IMR-90 (cell line): Measurements from ENCODE around the gene MMS19. TPM values are rescaled to one million over a fixed set of nuclear protein-coding genes. Genes with fewer than 3 reads are reported as not detected.

Experiments
- ATAC-seq: fragments of 200-7000 bp; cut with Tn5 transposase; 2 replicates; pipeline ENCODE4 v1.9.1; 2020; ENCODE audit warnings: low read depth, mild to moderate bottlenecking, moderate library complexity
- BruUV-seq: library from RNA; stranded (reverse); fragments of 400-500 nt; replicated peaks from 2 replicates; lab custom pipeline; 2021; lab: Mats Ljungman, UMichigan
- CTCF ChIA-PET: fragments of 300-600 bp; formaldehyde crosslinking; extraction: SDS; loops from one replicate; lab custom pipeline; 2021; ENCODE audit warnings: antibody characterized with exemption; lab: Yijun Ruan, JAX
- POLR2A ChIA-PET: fragments of 300-600 bp; sonication (Branson Sonifier 250); formaldehyde crosslinking; loops from one replicate; lab custom pipeline; 2022; ENCODE audit warnings: antibody characterized with exemption; ENCODE audit not compliant: unreplicated experiment; lab: Charles Lee
- DNase-seq: peaks from one replicate; pipeline ENCODE4 v3.0.0; 2013
- H2AFZ ChIP-seq: replicated peaks from 2 replicates; pipeline ENCODE3; 2013; ENCODE audit warnings: low read length, mild to moderate bottlenecking; ENCODE audit not compliant: poor library complexity
- H2AK5ac ChIP-seq: 2 replicates; pipeline ENCODE4 v1.6.1; 2013; ENCODE audit warnings: low read depth, low read length, inconsistent platforms
- H2AK9ac ChIP-seq: replicated peaks from 2 replicates; pipeline ENCODE3; 2013; ENCODE audit warnings: mild to moderate bottlenecking, low read depth, low read length, moderate library complexity; ENCODE audit not compliant: poor library complexity
- H2BK120ac ChIP-seq: 2 replicates; pipeline ENCODE4 v1.6.1; 2013; ENCODE audit warnings: low read depth, low read length, inconsistent platforms
- H2BK15ac ChIP-seq: 3 replicates; pipeline ENCODE4 v1.6.1; 2013; ENCODE audit warnings: low read depth, low read length, inconsistent platforms
- H2BK20ac ChIP-seq: 2 replicates; pipeline ENCODE4 v1.6.1; 2013; ENCODE audit warnings: low read depth, mild to moderate bottlenecking, inconsistent platforms, low read length, moderate library complexity
- H2BK5ac ChIP-seq: 2 replicates; pipeline ENCODE4 v1.6.1; 2013; ENCODE audit warnings: mild to moderate bottlenecking, low read depth, low read length, inconsistent platforms; ENCODE audit not compliant: poor library complexity, severe bottlenecking
- H3K14ac ChIP-seq: replicated peaks from 2 replicates; pipeline ENCODE4 v1.6.1; 2013; ENCODE audit warnings: low read depth, low read length, inconsistent platforms
- H3K18ac ChIP-seq: 2 replicates; pipeline ENCODE4 v1.6.1; 2013; ENCODE audit warnings: low read depth, low read length, control low read depth
- H3K23ac ChIP-seq: 2 replicates; pipeline ENCODE4 v1.6.1; 2013; ENCODE audit warnings: low read depth, low read length, inconsistent platforms
- H3K27ac ChIP-seq: 2 replicates; pipeline ENCODE4 v1.5.1; 2013; ENCODE audit warnings: mild to moderate bottlenecking, control low read depth, low read length; ENCODE audit not compliant: insufficient read depth
- H3K27me3 ChIP-seq: 2 replicates; pipeline ENCODE4 v1.6.1; 2013; ENCODE audit warnings: low read length; ENCODE audit not compliant: control insufficient read depth, insufficient read depth
- H3K36me3 ChIP-seq: 2 replicates; pipeline ENCODE4 v1.6.1; 2013; ENCODE audit warnings: low read length, mixed read lengths; ENCODE audit not compliant: control insufficient read depth, insufficient read depth
- H3K4ac ChIP-seq: 2 replicates; pipeline ENCODE4 v1.6.1; 2013; ENCODE audit warnings: low read depth, low read length, inconsistent platforms
- H3K4me1 ChIP-seq: 2 replicates; pipeline ENCODE4 v1.6.1; 2013; ENCODE audit warnings: low read length, mixed read lengths; ENCODE audit not compliant: control insufficient read depth, insufficient read depth
- H3K4me2 ChIP-seq: 2 replicates; pipeline ENCODE4 v1.6.1; 2013; ENCODE audit warnings: low read depth, mild to moderate bottlenecking, control low read depth, low read length, moderate library complexity
- H3K4me3 ChIP-seq: 2 replicates; pipeline ENCODE4 v1.5.1; 2013; ENCODE audit warnings: low read depth, mild to moderate bottlenecking, control low read depth, low read length, moderate library complexity; ENCODE audit not compliant: insufficient read depth
- H3K56ac ChIP-seq: 2 replicates; pipeline ENCODE4 v1.6.1; 2013; ENCODE audit warnings: low read length, inconsistent platforms; ENCODE audit not compliant: insufficient read depth; ENCODE audit errors: extremely low read depth
- H3K79me1 ChIP-seq, 2 experiments: 2 replicates each; pipeline ENCODE4 v1.6.1; 2013; ENCODE audit warnings: low read length in 2 of 2, inconsistent platforms in 1 of 2, low read depth in 1 of 2
- H3K9ac ChIP-seq: 2 replicates; pipeline ENCODE4 v1.6.1; 2013; ENCODE audit warnings: low read depth, low read length, control low read depth
- H3K9me1 ChIP-seq: 2 replicates; pipeline ENCODE4 v1.6.1; 2013; ENCODE audit warnings: low read length, inconsistent platforms; ENCODE audit not compliant: insufficient read depth
- H3K9me3 ChIP-seq: 2 replicates; pipeline ENCODE4 v1.6.1; 2013; ENCODE audit warnings: low read length; ENCODE audit not compliant: control insufficient read depth, insufficient read depth
- H4K20me1 ChIP-seq: 2 replicates; pipeline ENCODE4 v1.6.1; 2013; ENCODE audit warnings: low read length, inconsistent platforms; ENCODE audit not compliant: insufficient read depth
- H4K5ac ChIP-seq: 2 replicates; pipeline ENCODE4 v1.6.1; 2013; ENCODE audit warnings: mild to moderate bottlenecking, low read depth, low read length, control low read depth
- H4K8ac ChIP-seq, 2 experiments: 2 replicates each; pipeline ENCODE4 v1.6.1; 2013; ENCODE audit warnings: low read depth in 2 of 2, low read length in 2 of 2, control low read depth in 1 of 2, inconsistent platforms in 1 of 2
- H4K91ac ChIP-seq: 2 replicates; pipeline ENCODE4 v1.6.1; 2013; ENCODE audit warnings: low read depth, low read length, inconsistent platforms; ENCODE audit not compliant: insufficient read depth
- BHLHE40 ChIP-seq: fragments of 150-350 bp; IDR thresholded peaks from 2 replicates; pipeline ENCODE4 v1.6.1; 2016; ENCODE audit warnings: mild to moderate bottlenecking, low read depth, low read length
- POLR2A ChIP-seq: IDR thresholded peaks from 2 replicates; pipeline ENCODE4 v1.6.1; 2012; ENCODE audit warnings: mild to moderate bottlenecking, low read depth, low read length
- WGBS, 2 experiments: methylation state at CpG; one replicate each; pipeline versions ENCODE4 v1.1.5 to v1.1.7; 2013; ENCODE audit warnings: missing lambda C conversion rate in 2 of 2; ENCODE audit not compliant: insufficient read length in 1 of 2; ENCODE audit errors: extremely low coverage in 2 of 2; 5-methylcytosine and 5-hydroxymethylcytosine counted together
- dilution Hi-C: fragments of 300-500 bp; cut with HindIII; formaldehyde crosslinking; loops from one replicate; pipeline ENCODE4 v1.14.3; 2018; ENCODE audit warnings: low sequenced_read_pairs; ENCODE audit not compliant: unreplicated experiment
- in situ Hi-C: fragments of 300-500 bp; cut with MboI; formaldehyde crosslinking; loops from 3 replicates; pipeline ENCODE4 v1.14.3; 2019; ENCODE audit warnings: low sequenced_read_pairs, inconsistent platforms, mixed read lengths
- intact Hi-C: fragments of 100-400 bp; cut with micrococcal nuclease; formaldehyde crosslinking; loops from 2 replicates; pipeline ENCODE4 v1.10.0; 2022
- polyA plus RNA-seq, 3 experiments: library from polyadenylated mRNA; depleted of rRNA; stranded (reverse); fragments of >200 nt; gene quantifications; 2 replicates each; pipeline ENCODE4 v1.2.3, GENCODE V29; 2012; ENCODE audit warnings: low replicate concordance in 1 of 3
- total RNA-seq: library from RNA; depleted of rRNA; stranded (reverse); fragments of >200 nt; gene quantifications from 2 replicates; pipeline ENCODE4 v1.2.3, GENCODE V29; 2012

MMS19 gene
- total and polyA plus RNA-seq, 2 of the 4 experiments (the other 2 are of a cell fraction), result 70.1 to 72.7 TPM

DNA sequence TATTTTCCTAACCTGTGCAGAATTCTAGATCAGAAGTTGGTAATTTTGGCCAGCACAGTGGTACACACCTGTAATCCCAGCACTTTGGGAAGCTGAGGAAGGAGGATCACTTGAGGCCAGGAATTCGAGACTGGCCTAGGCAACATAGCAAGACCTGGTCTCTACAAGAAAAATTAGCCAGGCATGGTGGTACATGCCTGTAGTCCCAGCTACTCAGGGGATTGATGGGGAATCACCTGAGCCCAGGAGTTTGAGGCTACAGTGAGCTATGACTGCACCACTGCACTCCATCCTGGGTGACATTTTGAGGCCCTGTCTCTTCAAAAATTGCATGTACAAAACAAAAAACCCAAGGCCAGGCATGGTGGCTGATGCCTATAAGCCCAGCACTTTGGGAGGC lies 63.7 kb downstream of the MMS19 start:
- intact Hi-C loops, result no loop called here

More for the DNA sequence above, 63.7 kb downstream of the MMS19 start:
- no peak overlapping the region for H4K91ac ChIP-seq
- no peak overlapping the region for H3K23ac ChIP-seq
- H3K9me3 ChIP-seq, result no peaks in the 10 kb centered on the region
- POLR2A ChIA-PET, result no interaction called here
- H4K20me1 ChIP-seq, result peaks cover 17% of the 10 kb centered on the region
- no peaks in the 10 kb centered on the region for H3K9me1 ChIP-seq
- CTCF ChIA-PET, result interaction anchor here (1.0 kb wide), 1 partner anchor 24 kb away, joined by 3 read pairs; no protein-coding TSS in a partner anchor
- in situ Hi-C loops, result no loop called here
- no peak for DNase-seq
- no peak overlapping the region for H2BK15ac ChIP-seq
- H3K36me3 ChIP-seq, result peaks cover 48% of the 10 kb centered on the region
- ATAC-seq, result no peak
- no peak overlapping the region for H3K4me2 ChIP-seq
- no peak overlapping the region for H3K14ac ChIP-seq
- H3K18ac ChIP-seq, result no peak overlapping the region
- no peak overlapping the region for H2BK20ac ChIP-seq
- no peak overlapping the region for H3K4me3 ChIP-seq
- no peak overlapping the region for H3K27ac ChIP-seq
- H4K5ac ChIP-seq, result no peak overlapping the region
- no CpG with 5 or more reads among the region's 1 CpG for WGBS, 2 experiments
- H3K4ac ChIP-seq, result no peak overlapping the region
- H2AK9ac ChIP-seq, result no peak overlapping the region
- dilution Hi-C loops, result no loop called here
- H3K79me1 ChIP-seq, result peaks cover 3 to 19% of the 10 kb centered on the region in 2 experiments; a peak in 2 of 4 replicates
- no peaks in the 10 kb centered on the region for H3K27me3 ChIP-seq
- no peak overlapping the region for H4K8ac ChIP-seq
- H3K9ac ChIP-seq, result no peak overlapping the region
- H2AFZ ChIP-seq, result no peak overlapping the region
- no peak overlapping the region for H2BK5ac ChIP-seq
- no peak overlapping the region for H3K56ac ChIP-seq
- no peaks in the 10 kb centered on the region for H3K4me1 ChIP-seq
- no peak overlapping the region for H2AK5ac ChIP-seq
- TF ChIP-seq POLR2A, result no peak
- no peak for TF ChIP-seq BHLHE40
- no peak overlapping the region for H2BK120ac ChIP-seq
- no TSS peak for BruUV-seq
